Activated CD8-positive, alpha-beta memory T cell treated with anti-CD3 and anti-CD28 coated beads for 48 hours (primary cell): ENCODE results near the gene MAP7D3.
"Not testable (repeated sequence)": the region's sequence is repeated elsewhere in the genome, so short reads cannot be mapped to it uniquely, and the experiment has no call there.

Experiments
- DNase-seq, 3 experiments: peaks; one replicate each; pipeline ENCODE4 v3.0.0-alpha.2; 2020; ENCODE audit warnings: low read depth in 2 of 3, low spot score in 2 of 3

MAP7D3 gene

DNA sequence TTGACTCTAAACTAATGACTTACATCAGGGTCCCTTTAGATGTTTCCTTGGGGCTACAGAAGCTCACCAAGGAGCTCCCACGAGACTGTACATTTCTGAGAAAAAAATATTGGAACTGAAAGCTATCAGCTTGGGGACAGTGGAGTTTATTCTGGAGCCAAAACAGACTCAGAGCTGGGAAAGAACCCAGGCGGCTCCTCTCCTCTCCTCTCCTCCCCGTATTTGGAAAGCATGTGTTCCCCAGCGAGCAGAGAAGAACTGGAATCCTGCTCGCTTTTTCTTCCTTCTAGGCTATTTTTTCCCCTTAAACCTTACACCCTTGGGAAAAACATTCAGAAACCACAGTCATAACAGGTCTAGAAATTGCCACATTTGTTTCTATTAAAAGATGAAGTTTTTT, 4.3 kb upstream of the MAP7D3 start:
- DNase-seq, result no peak

DNA sequence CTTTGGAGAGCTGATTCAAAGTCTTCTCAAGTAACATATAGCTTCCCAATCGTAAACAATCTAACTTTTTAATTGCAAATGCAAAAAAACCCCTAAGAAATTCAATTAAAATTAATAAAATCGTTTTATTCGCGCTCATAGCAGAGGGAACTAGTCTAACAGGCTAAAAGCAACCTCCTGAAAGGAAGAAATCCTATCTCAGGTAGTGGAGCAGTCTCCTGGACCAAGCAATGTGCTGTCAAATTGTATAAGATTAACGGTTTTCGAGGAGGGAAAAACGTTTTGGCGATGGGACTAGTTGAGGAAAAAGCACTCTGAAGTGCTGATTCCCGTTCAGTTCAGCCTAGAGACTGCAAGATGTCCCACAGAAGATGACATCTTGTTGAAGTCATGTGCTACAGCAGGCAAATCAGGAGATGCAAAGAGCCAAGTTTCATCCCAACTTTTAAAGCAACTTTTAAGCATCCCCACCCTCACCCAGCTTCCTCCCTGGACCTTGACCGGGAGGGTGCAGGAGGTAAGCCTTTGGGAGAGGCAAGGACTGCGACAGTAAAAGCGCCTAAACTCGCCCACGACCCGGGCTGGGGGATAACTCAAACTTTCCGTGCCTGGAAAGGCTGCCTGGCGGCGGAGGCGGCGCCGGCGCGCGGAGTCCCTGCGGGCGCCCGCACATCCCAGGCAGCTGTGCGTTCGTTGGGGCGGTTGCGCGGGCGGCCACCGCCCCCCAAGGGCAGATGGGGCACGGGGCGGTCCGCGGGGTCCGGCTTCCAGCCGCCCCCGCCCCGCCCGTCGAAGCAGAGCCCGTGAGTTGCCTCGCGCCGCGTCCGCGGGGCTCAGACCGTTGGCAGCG, 784 bp downstream of the MAP7D3 start:
- DNase-seq, result peak in 1 of 3 experiments; percentile 16

GRCh38 chrX:136246201-136246600, 5.0 kb downstream of the MAP7D3 start:
- no peak for DNase-seq

DNA sequence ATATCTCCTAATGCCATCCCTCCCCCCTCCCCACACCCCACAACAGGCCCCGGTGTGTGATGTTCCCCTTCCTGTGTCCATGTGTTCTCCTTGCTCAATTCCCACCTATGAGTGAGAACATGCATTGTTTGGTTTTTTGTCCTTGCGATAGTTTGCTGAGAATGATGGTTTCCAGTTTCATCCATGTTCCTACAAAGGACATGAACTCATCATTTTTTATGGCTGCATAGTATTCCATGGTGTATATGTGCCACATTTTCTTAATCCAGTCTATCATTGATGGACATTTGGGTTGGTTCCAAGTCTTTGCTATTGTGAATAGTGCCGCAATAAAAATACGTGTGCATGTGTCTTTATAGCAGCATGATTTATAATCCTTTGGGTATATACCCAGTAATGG, 13.4 kb downstream of the MAP7D3 start:
- not testable (repeated sequence) for DNase-seq

DNA sequence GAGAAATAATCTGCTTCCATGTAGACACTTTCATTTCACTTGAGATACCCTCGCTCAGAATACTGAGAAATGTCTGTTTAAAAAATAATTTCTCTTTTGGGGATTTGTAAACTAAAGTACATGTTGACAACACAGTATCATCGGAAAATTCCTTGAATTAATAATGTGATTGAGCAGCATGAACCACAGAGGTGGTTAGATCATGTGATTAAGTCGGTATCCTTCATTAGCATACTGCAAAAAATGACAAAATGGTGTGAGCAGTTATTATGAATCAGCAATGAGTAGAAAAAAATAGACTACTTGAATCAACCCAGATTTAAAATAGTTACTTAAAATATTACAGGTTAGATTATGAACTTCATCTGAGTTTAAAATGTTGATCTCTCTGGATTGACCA, 14.1 kb downstream of the MAP7D3 start:
- DNase-seq, result no peak

DNA sequence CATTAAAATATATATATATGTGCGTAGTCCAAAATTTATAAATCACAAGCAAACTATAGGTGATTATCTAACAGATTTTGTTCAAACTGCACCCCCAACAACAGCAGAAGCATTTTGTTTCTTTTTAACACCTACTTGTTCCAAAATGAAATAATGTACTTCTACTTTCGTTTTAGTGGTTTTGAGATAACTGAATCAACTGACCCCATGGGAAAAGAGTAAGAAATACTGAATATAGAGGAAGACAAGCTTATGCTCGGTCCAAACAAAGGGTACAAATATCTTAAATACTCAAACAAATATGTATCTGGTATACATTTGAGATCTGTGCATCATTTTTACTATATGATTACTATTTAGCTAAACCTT, 22.4 kb downstream of the MAP7D3 start:
- no peak for DNase-seq

- DNase-seq, result no peak
Measured at GRCh38 chrX:136227948-136228838, 23.0 kb downstream of the MAP7D3 start.

DNA sequence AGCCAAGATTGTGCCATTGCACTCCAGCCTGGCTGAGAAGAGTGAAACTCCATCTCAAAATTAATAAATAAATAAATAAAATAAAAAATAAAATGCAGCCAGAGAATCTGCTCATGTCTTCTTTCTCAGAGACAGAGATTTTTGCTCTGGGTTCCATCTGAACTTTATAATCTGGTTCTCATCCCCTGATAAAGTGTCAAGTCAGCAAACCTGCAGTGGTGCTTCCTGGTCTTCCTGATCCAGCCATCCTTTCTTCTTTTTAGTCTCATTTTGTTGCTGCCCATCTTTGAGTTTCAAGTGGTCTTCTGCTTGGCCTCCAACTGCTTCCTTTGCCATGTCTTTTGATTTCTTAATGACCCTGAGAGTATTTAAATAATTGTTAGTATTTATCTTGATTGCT, 24.1 kb downstream of the MAP7D3 start:
- DNase-seq, result no peak

- no peak for DNase-seq
Measured at GRCh38 chrX:136221851-136222513, 29.2 kb downstream of the MAP7D3 start.

GRCh38 chrX:136220951-136221350, 30.2 kb downstream of the MAP7D3 start:
- DNase-seq, result no peak

- DNase-seq, result no peak
Measured at GRCh38 chrX:136220540-136220939, 30.7 kb downstream of the MAP7D3 start.

DNA sequence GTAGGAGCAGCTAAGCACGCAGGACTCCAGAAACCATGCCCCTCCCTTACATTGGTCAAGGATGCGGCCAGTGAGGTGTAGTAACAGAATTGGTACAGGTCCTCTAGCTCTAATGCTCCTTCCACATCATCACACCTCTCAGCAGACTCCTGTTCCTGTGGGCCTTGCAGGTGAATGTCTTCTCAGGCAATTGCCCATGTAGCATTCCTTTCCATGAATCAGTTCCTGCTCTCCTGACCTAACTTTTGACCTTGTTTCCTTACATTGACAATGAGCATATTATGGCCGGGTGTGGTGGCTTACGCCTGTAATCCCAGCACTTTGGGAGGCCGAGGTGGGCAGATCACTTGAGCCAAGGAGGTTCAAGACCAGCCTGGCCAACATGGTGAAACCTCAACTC, 31.3 kb downstream of the MAP7D3 start:
- DNase-seq, result no peak

DNA sequence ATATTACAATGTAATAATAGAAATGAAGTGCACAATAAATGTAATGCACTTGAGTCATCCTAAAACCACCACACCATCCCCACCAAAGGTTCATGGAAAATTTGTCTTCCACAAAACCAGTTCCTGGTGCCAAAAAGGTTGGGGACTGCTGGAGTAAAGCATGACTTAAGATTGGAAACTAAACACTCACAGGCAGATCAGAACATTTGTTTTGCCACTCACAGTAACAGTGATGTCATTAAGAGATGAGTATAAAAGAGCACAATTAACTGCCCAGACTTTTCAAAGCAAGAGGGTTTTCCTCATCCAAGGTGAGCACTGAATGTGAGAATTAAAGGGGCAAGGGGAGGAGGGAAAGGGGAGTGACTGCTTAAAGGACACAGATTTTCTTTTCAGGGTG, 35.6 kb downstream of the MAP7D3 start:
- no peak for DNase-seq

DNA sequence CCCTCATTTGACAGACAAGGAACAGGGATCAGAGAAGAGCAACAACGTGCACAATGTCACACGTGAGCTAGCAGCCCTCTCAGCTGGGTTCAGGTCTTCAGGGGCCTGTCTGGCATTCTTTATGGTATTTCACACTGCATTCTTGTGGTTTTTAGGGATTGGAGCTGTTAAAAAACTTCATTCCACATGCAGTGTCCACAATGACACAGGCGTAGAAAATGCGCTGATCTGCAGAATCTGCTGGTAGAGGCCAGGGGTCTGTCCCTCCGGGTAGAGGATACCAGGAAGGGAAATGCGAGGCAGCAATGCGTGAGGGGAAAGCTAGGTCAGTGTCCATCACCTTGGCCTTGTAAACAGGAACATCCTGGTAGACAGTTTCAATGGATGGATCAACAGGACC, 36.6 kb downstream of the MAP7D3 start:
- no peak for DNase-seq

DNA sequence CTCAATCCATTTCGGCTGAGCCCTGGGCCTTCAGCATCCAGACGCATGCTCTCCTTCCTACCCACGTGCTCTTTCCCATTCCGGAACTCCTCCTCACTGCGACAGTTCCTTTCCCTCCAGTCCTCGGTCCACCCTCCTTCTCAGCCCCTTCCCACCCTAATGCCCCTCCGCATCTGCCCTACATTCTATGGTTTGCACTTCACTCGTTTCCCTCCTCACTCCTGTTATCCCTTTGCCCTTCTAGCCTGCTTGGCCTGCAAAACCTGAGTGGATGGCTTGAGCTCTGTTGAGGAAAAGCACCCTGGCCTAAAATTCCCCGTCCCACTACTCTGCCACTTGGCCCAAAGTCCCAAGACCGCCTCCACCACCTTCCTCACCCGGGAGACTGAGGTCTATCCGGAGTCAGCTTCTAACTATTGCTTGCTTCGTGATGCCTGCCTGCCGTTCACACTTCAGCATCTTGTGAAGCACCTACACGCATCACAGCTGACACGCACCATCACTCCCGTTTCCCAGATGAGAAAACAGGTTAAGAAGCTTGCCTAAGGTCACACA, 38.6 kb downstream of the MAP7D3 start:
- no peak for DNase-seq

DNA sequence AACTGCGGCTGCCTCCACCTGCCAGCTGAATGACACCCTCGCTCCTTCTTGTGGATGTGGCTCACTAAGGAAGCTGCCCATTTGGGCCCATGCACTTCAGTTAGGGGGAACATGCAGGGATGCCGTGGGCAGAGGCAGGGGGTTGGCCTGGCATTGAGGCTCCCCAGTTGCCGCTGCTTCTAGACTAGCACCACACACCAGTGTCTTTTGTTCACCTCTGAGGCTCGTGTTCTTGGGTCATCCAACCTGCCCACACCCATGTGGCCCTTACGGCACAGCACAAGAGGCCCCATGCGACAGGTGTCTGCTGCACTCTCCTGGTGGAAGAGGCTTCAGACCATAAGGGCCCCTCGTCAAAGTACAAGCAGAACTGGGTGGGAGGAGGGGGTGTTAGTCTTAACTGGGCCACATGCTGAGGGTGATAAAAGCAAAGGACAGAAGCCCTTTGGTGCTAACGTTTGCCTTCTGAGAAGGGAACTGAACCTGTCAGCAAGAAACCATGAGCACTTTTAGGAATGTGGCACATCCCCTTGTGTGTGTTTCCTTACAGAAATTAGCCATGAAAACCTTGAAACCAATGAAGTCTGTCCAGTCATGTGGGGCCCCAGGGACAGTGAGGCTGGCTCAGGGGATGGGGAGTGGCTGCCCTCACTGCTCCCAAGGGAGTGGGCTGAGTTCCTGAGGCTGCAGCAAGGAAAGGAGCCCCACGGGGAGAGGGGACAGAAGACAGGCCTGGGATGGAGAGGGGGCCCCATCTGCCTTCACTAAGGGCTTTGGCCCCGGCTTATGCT, 39.2 kb downstream of the MAP7D3 start:
- no peak for DNase-seq

GRCh38 chrX:136210806-136211205, 40.4 kb downstream of the MAP7D3 start:
- DNase-seq, result no peak

- DNase-seq, result no peak
Measured at GRCh38 chrX:136210243-136210642, 41.0 kb downstream of the MAP7D3 start.

GRCh38 chrX:136209751-136210150, 41.4 kb downstream of the MAP7D3 start:
- no peak for DNase-seq

DNA sequence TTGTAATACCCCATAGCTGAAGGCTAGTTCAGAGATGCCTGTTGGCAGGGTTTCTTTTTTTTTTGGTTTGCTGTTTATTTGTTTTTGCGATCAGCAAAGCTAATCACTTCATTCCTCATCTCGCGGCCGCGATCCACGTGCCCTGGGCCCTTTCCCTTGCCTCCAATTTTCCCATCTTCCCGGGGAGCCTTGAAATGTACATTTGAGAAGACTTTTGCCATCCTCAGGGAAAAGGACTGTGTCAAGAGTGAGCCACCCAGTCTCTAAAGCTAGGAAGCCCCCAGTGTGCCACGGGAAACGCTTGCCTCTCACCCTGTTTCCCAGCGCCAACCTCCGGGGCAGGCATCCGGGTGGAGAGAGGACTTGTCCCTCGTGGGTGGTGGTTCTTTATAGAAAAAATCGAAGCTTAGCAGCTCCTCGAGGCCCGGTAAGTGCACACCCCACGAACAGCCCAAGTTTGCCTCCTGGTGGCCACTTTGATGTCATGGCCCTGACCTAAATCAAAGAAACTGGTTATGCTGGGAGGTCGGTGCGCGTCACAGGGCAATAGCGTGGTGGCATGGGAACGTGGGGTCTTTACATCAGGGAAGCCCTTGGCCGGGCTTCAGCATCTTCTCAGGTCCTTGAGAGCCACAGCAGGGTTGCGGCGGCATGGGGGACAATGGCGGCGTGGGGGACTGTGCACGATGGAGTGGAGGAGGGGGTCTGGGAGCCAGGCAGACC, 42.0 kb downstream of the MAP7D3 start:
- no peak for DNase-seq
